Stimulated activated CD4-positive, alpha-beta T cell treated with anti-CD3 and anti-CD28 coated beads, TNF-alpha, amount 100 ng/mL, for 4 hours (primary cell): ENCODE measurements around the gene MDM1.

Experiments used
- DNase-seq, 3 experiments: peaks; one replicate each; pipeline ENCODE4 v3.0.0-alpha.2; 2020; ENCODE audit warnings: low read depth in 3 of 3

MDM1 gene

GRCh38 chr12:68356060-68356695 is 24.0 kb upstream of the MDM1 start:
- no peak for DNase-seq

DNA sequence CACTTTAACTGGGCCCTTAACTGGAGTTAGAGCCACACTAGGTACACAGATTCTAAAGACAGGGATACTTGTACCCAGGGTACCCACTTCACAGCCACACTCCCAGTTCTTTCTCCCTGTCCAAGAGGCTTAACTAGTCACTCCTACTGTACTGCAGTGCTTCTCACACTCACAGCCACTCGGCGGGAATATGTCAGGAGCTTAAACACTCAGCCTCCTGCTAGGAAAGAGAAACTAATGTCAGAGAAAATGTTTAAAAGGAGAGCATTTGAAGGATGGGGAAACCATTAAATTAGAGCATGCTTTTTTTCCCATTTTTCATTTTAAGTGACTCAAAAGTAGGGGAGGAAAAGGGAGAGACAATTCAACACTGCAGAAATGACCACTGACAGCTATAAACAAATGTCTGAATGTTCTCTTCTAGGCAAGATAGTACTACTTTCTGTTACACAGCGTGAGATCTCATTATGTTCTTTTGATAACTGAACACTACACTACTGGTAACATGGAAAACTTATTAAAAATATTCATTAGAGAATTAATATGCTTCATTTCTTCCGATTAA is 22.9 kb upstream of the MDM1 start:
- DNase-seq, result no peak

DNA sequence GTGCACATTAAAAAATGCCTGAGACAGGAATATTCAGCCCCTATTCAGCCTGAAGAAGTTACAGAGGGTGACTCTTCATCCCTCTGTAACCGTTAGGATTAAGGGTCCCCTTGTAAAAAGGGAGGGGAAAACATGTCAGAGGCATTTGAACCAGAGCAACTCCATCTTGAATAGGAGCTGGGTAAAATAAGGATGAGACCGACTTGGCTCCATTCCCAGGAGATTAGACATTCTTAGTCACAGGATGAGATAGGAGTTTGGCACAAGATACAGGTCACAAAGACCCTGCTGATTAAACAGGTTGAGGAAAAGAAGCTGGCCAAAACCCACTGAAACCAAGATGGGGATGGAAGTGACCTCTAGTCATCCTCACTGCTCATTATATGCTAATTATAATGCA is 19.9 kb upstream of the MDM1 start:
- no peak for DNase-seq

DNA sequence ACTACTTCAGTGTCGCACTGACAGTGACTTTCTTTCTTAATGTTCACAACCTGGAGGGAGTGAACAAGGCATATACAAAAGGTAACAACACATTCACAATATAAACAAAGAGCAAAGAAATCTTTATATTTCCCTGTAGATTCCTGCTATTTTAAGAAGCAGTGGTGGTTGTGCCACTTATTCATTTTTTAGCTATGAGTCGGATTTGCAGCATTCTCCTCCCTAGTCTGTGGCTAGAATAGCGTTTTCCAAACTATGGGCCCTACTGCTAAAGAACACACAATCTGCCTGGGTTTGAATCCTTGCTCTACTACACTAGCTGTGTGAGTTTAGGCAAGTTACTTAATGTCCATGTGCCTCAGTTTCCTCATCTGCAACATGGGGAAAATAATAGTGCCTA is 18.6 kb upstream of the MDM1 start:
- DNase-seq, result no peak

- DNase-seq, result no peak
Measured at GRCh38 chr12:68349921-68350606, 17.9 kb upstream of the MDM1 start.

DNA sequence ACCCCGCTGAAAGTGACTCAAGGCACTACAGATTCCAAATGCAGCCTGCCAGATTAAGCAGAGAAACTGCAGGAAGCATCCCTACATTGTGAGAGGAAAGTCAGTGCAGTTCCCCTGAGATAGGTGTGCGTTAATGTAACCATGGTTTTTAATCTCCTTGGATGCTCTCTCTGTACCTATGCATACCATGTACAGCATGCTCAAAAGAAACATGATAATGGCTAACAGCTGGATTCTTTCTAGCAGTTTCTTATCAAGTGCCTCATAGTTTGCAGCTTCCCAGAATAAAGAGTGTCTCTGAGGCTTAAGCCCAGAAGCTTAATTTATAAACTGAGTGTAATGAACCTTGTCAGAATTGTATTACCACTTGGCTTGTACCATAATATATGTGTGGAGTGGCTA is 17.1 kb upstream of the MDM1 start:
- no peak for DNase-seq

- DNase-seq, result no peak
Measured at GRCh38 chr12:68348419-68348818, 16.3 kb upstream of the MDM1 start.

- DNase-seq, result no peak
Measured at GRCh38 chr12:68345763-68346162, 13.6 kb upstream of the MDM1 start.

DNA sequence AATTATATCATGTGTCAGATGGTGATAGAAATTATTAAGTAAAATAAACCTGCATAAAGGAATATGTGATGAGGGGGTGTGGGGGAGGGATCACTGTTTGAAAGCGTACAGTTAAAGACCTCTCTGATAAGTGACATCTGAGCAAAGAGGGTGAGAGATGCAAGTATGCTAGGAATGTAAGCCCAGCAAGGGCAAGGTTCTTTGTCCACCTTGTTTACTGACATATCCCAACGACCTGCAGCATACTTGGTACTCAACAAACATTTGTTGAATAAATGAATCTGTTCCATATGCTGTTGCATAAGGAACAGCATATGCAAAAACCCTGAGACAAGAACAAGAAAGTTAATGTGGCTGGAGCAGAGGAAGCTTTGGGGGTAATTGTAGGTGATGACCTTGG is 12.0 kb upstream of the MDM1 start:
- no peak for DNase-seq

- no peak for DNase-seq
Measured at GRCh38 chr12:68342966-68343365, 10.8 kb upstream of the MDM1 start.

- DNase-seq, result no peak
Measured at GRCh38 chr12:68341822-68342221, 9.7 kb upstream of the MDM1 start.

GRCh38 chr12:68340404-68341270 is 8.5 kb upstream of the MDM1 start:
- DNase-seq, result no peak

- no peak for DNase-seq
Measured at GRCh38 chr12:68336889-68337303, 4.7 kb upstream of the MDM1 start.

GRCh38 chr12:68335462-68335861 is 3.3 kb upstream of the MDM1 start:
- no peak for DNase-seq

- DNase-seq, result no peak
Measured at GRCh38 chr12:68334132-68334531, 2.0 kb upstream of the MDM1 start.

DNA sequence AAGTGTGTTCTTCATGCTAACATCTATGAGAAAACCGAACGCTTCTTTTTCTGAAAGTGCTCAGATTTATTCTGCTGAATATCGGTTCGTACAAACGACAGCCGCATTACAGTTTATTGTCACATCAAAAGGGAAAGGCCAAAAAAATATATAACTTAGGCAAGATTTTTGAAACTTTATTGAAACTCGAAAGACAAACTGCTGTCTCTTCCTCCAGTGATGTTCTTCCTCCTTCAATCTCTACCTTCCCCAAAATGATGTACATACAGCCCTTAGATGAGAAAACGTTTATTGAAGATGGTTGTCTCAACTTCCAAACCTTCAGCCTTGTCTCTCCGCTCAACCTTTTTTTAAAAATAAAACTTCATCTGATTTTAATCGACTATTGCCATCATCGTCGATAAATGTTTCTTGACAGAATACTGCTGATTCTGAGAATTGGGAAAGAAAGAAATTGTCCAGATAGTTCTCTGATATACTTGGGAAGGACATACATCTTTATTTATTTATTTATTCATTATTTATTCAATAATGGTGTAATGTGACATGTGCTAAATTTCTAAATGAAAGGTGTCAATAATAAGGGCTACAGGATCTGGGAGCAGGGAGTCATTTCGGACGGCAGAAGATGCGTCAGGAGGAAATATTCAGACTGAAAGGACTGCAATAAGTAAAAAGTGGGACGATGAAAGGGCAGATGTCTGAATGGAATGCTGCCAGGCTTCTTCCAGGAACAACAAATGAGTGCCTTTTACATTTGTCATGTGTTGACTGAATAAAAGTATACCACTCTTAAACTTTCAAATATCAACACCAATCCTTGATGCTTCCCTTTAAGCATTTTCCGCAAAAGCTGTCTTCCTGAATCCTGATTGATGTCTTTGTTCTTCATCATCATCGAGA is 817 bp upstream of the MDM1 start:
- no peak for DNase-seq

DNA sequence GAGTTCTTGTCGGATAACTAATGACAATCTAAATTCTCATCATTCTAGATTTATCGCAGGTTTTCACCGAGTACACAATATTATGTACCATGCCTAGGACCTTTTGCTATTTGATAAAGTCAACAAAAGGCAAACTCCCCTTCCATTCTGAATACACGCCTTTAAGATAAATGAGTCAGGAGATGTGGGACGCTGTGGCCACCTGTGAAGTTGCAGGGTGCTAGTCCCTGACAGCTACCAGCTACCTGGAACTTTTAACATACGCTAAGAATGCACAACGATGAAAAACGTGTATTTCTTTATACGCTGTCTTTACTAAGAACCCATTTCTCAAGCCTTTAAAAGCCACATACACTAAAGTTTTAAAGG is 678 bp downstream of the MDM1 start:
- DNase-seq, result no peak

GRCh38 chr12:68327896-68328295 is 4.3 kb downstream of the MDM1 start:
- DNase-seq, result no peak

DNA sequence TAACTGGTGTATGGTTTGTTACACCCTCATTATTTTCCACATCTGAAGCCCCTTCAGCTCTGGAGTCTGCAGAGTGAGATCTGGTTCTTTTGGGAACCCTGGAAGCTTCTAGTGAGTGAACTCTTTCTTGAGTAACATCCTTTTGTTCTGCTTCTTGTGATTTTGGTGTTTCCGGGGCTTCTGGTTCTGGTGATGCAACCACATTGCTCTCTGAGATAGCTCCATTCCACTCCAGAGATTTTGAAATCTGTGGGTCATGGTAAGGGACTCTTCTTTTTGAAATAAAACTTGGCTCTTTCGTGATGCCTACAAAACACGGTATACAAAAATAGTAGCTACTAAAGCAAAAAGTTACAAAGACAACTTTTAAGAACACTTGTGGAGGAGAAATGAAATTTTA is 5.4 kb downstream of the MDM1 start:
- DNase-seq, result no peak

DNA sequence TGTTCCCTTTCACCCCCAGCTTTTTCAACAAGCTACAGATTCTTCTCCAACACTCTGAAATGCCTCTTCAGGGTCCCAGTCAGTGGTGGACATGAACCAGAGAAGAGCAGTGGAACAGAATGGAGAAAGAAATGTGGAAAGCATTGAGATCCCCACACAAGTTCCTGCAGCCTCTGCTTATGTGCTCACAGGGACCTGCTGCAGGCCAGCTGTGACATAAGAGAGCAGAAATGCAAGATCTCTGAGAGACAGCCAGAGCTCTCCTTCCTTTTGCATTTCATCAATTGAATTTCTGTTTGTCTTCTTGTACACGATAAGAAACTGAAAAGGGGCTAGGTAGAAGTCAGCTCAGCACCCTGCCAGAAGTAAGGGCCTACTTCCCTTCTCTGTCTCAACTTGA is 6.2 kb downstream of the MDM1 start:
- DNase-seq, result no peak

DNA sequence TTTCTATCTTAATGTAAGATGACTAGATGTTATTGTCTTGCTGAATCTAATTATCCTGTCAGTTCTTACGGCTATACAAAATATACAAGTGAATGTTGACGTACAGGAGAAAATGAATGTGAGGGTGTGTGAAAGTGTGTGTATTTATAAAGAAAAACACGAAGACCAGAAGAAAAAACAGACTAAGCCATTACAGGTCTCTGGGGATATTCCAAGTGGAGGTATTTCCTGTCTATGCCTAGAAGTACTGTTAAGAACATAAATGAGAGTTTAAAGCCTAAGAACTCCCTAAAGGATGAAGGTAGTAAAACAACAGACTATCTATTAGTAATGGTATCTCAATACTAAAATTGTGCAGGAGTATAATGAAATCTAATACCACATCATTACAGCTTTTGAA is 7.6 kb downstream of the MDM1 start:
- DNase-seq, result no peak

- no peak for DNase-seq
Measured at GRCh38 chr12:68321140-68321539, 11.0 kb downstream of the MDM1 start.
